GM21723 (cell line): ENCODE results near the gene LEFTY1.

Source experiments
- ATAC-seq: cut with Tn5 transposase; IDR thresholded peaks from one replicate; pipeline ENCODE4 v1.9.1; 2021; ENCODE audit warnings: mild to moderate bottlenecking, moderate library complexity; ENCODE audit not compliant: unreplicated experiment

Gene LEFTY1

GRCh38 chr1:225917101-225917500, 28.2 kb upstream of the LEFTY1 start:
- ATAC-seq: no peak

- no peak for ATAC-seq
These were observed 26.6 kb upstream of the LEFTY1 start for GRCh38 chr1:225915538-225915991.

GRCh38 chr1:225914947-225915346, 26.0 kb upstream of the LEFTY1 start:
- no peak for ATAC-seq

GRCh38 chr1:225914391-225914790, 25.4 kb upstream of the LEFTY1 start:
- ATAC-seq: no peak

GRCh38 chr1:225911191-225912130, 22.5 kb upstream of the LEFTY1 start:
- ATAC-seq: peak; percentile 84

- ATAC-seq: no peak
These were observed 20.5 kb upstream of the LEFTY1 start for GRCh38 chr1:225909477-225909876.

GRCh38 chr1:225908773-225909172, 19.8 kb upstream of the LEFTY1 start:
- no peak for ATAC-seq

GRCh38 chr1:225908013-225908640, 19.2 kb upstream of the LEFTY1 start:
- no peak for ATAC-seq

- no peak for ATAC-seq
These were observed 18.4 kb upstream of the LEFTY1 start for GRCh38 chr1:225907341-225907740.

GRCh38 chr1:225906467-225906866, 17.5 kb upstream of the LEFTY1 start:
- no peak for ATAC-seq

GRCh38 chr1:225903623-225904022, 14.7 kb upstream of the LEFTY1 start:
- ATAC-seq: no peak

GRCh38 chr1:225899044-225899925, 10.3 kb upstream of the LEFTY1 start:
- no peak for ATAC-seq

GRCh38 chr1:225897595-225898514, 8.9 kb upstream of the LEFTY1 start:
- no peak for ATAC-seq

GRCh38 chr1:225896937-225897549, 8.1 kb upstream of the LEFTY1 start:
- peak; percentile 100 for ATAC-seq

- ATAC-seq: no peak
These were observed 7.5 kb upstream of the LEFTY1 start for GRCh38 chr1:225896494-225896893.

GRCh38 chr1:225892307-225892706, 3.4 kb upstream of the LEFTY1 start:
- no peak for ATAC-seq

GRCh38 chr1:225891229-225891972, 2.5 kb upstream of the LEFTY1 start:
- no peak for ATAC-seq

GRCh38 chr1:225890346-225891228, 1.6 kb upstream of the LEFTY1 start:
- ATAC-seq: no peak
